GM18505 (cell line): Measurements from ENCODE around the gene DENND1A.

Experiments used
- ATAC-seq: cut with Tn5 transposase; IDR thresholded peaks from one replicate; pipeline ENCODE4 v1.9.1; 2021; ENCODE audit not compliant: unreplicated experiment
- POLR2A ChIP-seq: IDR thresholded peaks from 4 replicates; pipeline ENCODE4 v1.6.1; 2011; ENCODE audit warnings: borderline replicate concordance; ENCODE audit not compliant: insufficient read depth, insufficient read length; ENCODE audit errors: extremely low read depth

Gene DENND1A

GRCh38 chr9:123397975-123398374 lies 532.0 kb downstream of the DENND1A start:
- ATAC-seq: no peak
- no peak for TF ChIP-seq POLR2A

- ATAC-seq: no peak
- no peak for TF ChIP-seq POLR2A
These were observed 534.0 kb downstream of the DENND1A start for GRCh38 chr9:123395689-123396511.

DNA sequence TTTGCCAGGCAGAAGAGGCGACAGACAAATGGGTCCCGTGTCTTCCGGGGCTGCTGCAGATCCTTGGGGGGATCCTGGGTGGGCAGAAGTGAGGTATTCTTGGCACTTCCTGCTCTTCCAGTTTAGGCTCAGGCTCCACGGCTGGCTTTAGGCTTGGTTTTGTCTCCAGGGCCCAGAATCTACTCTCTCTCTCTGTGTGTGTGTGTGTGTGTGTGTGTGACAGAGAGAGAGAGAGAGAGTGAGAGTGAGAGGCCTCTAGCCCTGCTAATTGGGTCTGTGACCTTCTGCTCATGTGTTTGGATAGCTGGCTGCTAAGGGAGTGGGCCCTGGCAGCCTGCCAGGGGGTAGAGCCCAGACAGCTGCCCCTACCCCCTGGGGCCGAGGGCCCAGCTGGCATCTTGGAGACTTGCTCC lies 534.6 kb downstream of the DENND1A start:
- no peak for TF ChIP-seq POLR2A
- ATAC-seq: no peak

GRCh38 chr9:123394291-123395235 lies 535.4 kb downstream of the DENND1A start:
- no peak for ATAC-seq
- TF ChIP-seq POLR2A: no peak

DNA sequence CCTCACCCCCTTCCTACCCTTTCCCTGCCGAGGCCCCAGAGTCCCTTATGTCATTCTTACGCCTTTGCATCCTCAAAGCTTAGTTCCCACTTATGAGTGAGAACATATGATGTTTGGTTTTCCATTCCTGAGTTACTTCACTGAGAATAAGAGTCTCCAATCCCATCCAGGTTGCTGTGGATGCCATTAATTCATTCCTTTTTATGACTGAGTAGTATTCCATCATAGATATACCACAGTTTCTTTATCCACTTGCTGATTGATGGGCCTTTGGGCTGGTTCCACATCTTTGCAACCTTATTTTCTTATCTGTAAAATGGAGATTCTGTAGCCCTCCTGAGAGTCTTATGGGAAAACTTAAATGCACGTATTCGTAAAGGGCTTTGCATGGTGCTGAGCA lies 537.1 kb downstream of the DENND1A start:
- TF ChIP-seq POLR2A: no peak
- ATAC-seq: no peak

- no peak for TF ChIP-seq POLR2A
These were observed 538.0 kb downstream of the DENND1A start for GRCh38 chr9:123391946-123392345.

GRCh38 chr9:123391233-123391632 lies 538.7 kb downstream of the DENND1A start:
- ATAC-seq: no peak
- no peak for TF ChIP-seq POLR2A

More at GRCh38 chr9:123391946-123392345, 538.0 kb downstream of the DENND1A start:
- ATAC-seq: no peak

GRCh38 chr9:123390337-123391135 lies 539.4 kb downstream of the DENND1A start:
- no peak for TF ChIP-seq POLR2A
- ATAC-seq: no peak

DNA sequence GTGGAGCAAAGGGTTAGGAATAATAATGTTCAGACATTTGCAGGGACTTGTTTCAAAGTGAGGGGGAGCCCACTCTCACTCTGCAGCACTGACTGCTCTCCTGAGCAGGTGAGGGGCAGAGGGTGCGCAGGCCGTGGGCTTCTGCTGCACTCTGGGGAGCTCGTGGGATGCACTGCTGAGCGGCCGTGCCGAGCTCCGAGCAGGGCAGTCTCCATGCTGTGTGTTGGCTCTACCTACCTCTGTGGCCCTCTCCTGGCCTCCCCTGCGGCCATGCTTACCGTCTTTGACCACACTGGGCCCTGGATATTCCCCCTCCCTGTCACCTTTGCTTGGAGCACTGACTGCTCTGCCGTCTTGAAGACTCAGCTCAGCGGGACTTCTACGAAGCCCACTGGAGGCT lies 540.2 kb downstream of the DENND1A start:
- no peak for TF ChIP-seq POLR2A

GRCh38 chr9:123389070-123389469 lies 540.9 kb downstream of the DENND1A start:
- no peak for TF ChIP-seq POLR2A
- ATAC-seq: no peak

More for the DNA sequence above, 540.2 kb downstream of the DENND1A start:
- no peak for ATAC-seq

GRCh38 chr9:123387686-123388085 lies 542.2 kb downstream of the DENND1A start:
- no peak for TF ChIP-seq POLR2A
- ATAC-seq: no peak

GRCh38 chr9:123383512-123384170 lies 546.3 kb downstream of the DENND1A start:
- ATAC-seq: no peak
- no peak for TF ChIP-seq POLR2A

GRCh38 chr9:123382653-123383511 lies 547.0 kb downstream of the DENND1A start:
- TF ChIP-seq POLR2A: no peak
- ATAC-seq: no peak
